Astrocyte (in vitro differentiated cells and primary cell): ENCODE data around the gene BORCS6.

Experiments
- CTCF ChIP-seq: IDR thresholded peaks from 2 replicates; pipeline ENCODE4 v1.5.1; 2011; ENCODE audit warnings: low read depth, mild to moderate bottlenecking, inconsistent platforms, low read length, moderate library complexity; ENCODE audit not compliant: insufficient read depth
- EZH2 ChIP-seq: IDR thresholded peaks from 2 replicates; pipeline ENCODE4 v1.6.1; 2012; ENCODE audit warnings: mild to moderate bottlenecking, low read length, inconsistent platforms; ENCODE audit not compliant: insufficient read depth

GRCh38 chr17:8156246-8156992, 33.6 kb downstream of the BORCS6 start:
- TF ChIP-seq CTCF = no peak
- no peak for TF ChIP-seq EZH2
